Activated T-cell treated with anti-CD3 and anti-CD28 coated beads, Interleukin-2, amount 50 U/mL, for 24 hours (primary cell): ENCODE results near the gene CALD1.

Source experiments
- DNase-seq: peaks from one replicate; pipeline ENCODE4 v3.0.0-alpha.2; 2020
- H3K27ac Mint-ChIP-seq: 2 replicates; pipeline ENCODE4 v1.8.0; 2020; ENCODE audit warnings: mild to moderate bottlenecking, mixed read lengths
- H3K27me3 Mint-ChIP-seq: 2 replicates; pipeline ENCODE4 v1.8.0; 2020; ENCODE audit warnings: mixed read lengths
- H3K36me3 Mint-ChIP-seq: 2 replicates; pipeline ENCODE4 v1.8.0; 2020; ENCODE audit warnings: low read depth, mixed read lengths
- H3K4me1 Mint-ChIP-seq: 2 replicates; pipeline ENCODE4 v1.8.0; 2020; ENCODE audit warnings: low read depth, mixed read lengths
- H3K4me3 Mint-ChIP-seq: 2 replicates; pipeline ENCODE4 v1.8.0; 2020; ENCODE audit warnings: mild to moderate bottlenecking, moderate library complexity, mixed read lengths
- H3K9me3 Mint-ChIP-seq: 2 replicates; pipeline ENCODE4 v1.8.0; 2020; ENCODE audit warnings: mixed read lengths

CALD1 gene, protein sequence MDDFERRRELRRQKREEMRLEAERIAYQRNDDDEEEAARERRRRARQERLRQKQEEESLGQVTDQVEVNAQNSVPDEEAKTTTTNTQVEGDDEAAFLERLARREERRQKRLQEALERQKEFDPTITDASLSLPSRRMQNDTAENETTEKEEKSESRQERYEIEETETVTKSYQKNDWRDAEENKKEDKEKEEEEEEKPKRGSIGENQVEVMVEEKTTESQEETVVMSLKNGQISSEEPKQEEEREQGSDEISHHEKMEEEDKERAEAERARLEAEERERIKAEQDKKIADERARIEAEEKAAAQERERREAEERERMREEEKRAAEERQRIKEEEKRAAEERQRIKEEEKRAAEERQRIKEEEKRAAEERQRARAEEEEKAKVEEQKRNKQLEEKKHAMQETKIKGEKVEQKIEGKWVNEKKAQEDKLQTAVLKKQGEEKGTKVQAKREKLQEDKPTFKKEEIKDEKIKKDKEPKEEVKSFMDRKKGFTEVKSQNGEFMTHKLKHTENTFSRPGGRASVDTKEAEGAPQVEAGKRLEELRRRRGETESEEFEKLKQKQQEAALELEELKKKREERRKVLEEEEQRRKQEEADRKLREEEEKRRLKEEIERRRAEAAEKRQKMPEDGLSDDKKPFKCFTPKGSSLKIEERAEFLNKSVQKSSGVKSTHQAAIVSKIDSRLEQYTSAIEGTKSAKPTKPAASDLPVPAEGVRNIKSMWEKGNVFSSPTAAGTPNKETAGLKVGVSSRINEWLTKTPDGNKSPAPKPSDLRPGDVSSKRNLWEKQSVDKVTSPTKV

DNA sequence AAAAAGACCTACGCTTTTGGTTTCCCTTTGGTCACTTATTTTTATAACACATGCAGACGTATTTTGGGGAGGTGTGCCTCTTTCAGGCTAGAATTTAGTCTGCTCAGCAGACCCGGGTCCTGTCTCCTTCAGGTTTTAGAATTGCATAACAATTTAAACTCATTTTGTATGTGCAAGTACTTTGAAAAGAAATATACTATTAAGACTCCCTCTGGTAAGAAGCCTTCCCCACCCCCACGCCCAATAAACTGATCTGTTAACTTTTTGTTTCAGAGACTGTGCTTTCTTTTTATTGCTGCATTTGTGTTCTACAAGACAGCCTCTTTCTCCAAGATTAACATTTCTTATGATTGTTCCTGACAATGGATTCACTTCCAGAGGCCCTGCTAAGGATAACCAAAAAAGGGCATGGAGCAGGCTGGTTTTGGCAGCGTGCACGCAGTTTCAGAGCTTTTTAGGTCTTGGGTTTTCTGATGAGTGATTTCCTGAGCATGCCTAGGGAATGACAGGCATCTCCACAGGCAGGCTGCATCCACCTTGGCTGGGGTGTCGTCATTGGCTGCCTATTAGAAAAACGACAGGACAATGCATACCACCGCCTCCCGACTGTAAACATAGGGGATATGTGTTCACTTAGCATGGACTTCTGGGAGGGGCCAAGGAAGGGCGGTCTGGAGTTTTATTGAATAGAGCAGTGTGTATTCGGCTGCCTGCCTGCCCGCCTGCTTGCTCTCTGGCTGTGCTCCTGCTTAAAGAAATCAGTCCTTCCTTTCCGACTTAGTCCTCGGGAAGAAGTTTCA lies at the start of gene CALD1:
Gene CALD1 (plus strand): TSS at position 694 of the 800 bp plus-strand sequence. CDS start 88,100 bp downstream, outside the sequence.
- DNase-seq: no peak
- peaks cover 20% of the 10 kb centered on the region for H3K27me3 Mint-ChIP-seq
- H3K36me3 Mint-ChIP-seq: no peaks in the 10 kb centered on the region
- H3K4me1 Mint-ChIP-seq: peaks cover 2% of the 10 kb centered on the region
- no peak within 1 kb of the TSS for H3K4me3 Mint-ChIP-seq
- H3K9me3 Mint-ChIP-seq: no peaks in the 10 kb centered on the region
- no peak within 1 kb of the TSS for H3K27ac Mint-ChIP-seq

DNA sequence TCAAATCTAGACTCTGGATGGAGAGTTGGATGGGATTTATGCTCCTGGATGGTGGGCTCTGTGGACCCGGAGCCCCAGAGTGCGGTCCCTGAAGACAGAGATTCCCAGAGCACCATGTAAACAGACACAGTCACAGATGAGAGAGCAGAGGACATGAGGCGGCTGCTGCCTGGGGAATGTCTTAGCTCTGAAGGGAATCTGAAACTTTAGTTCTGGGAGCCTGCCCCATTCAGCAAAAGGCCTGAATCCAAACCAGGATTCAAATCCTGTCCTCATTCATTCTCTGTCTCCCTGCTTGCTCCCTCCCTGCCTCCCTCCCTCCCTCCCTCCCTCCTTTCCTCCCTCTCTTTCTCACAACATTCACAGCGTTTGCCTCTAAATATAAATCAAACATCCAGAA lies 49.5 kb upstream of the CALD1 start:
- peaks cover 19% of the 10 kb centered on the region for H3K4me1 Mint-ChIP-seq
- H3K4me3 Mint-ChIP-seq: no peak overlapping the region
- H3K36me3 Mint-ChIP-seq: peaks cover 2% of the 10 kb centered on the region
- H3K9me3 Mint-ChIP-seq: peaks cover 4% of the 10 kb centered on the region
- no peak for DNase-seq
- H3K27ac Mint-ChIP-seq: no peak overlapping the region
- H3K27me3 Mint-ChIP-seq: no peaks in the 10 kb centered on the region

DNA sequence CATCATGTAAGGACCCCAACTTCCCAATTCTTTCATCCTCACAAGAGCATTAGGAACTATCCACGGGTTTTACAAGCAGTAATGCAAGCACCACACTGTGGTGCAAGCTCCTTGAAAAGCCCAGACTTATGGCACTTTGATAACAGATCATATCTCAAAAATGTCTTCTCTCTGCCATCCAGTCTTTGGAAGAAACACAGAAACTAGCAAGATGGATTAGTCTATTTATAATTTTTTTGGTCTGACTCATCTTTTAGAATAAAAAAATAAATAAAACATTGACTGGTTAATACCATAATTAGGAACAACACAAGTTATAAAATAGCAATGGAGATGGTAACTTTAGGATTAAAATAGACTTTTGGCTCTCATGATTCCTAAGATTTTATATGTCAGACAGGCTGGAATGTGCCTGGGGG lies 49.0 kb upstream of the CALD1 start:
- Mint-ChIP-seq H3K36me3 (peaks cover 2% of the 10 kb centered on the region), H3K4me1 (peaks cover 19% of the 10 kb centered on the region), H3K4me3 (no peak overlapping the region), H3K9me3 (peaks cover 4% of the 10 kb centered on the region), H3K27ac (no peak overlapping the region), H3K27me3 (no peaks in the 10 kb centered on the region)
- DNase-seq: no peak

DNA sequence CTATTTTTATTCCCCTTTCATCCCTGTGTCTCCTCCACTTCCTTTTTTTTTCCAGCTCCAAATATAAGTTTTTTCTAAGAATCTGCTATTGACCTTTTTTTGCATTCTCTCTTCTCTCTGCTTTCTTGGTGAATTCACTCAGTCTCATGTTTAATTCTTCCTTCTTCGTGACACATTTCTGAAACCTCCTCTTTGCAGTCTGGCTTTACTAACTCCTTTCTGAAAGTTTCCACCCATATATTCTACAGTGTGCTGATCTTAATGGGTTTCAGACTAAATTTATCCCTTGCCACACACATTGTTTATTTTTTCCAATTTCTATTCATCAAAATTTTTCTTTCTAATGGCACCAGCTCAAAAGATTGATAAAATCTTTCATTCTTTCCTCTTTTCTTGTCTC lies 47.8 kb upstream of the CALD1 start:
- Mint-ChIP-seq H3K27ac (peak overlapping the region; percentile 72), H3K27me3 (no peaks in the 10 kb centered on the region), H3K36me3 (peaks cover 2% of the 10 kb centered on the region), H3K4me3 (no peak overlapping the region), H3K4me1 (peaks cover 30% of the 10 kb centered on the region), H3K9me3 (no peaks in the 10 kb centered on the region)
- no peak for DNase-seq

DNA sequence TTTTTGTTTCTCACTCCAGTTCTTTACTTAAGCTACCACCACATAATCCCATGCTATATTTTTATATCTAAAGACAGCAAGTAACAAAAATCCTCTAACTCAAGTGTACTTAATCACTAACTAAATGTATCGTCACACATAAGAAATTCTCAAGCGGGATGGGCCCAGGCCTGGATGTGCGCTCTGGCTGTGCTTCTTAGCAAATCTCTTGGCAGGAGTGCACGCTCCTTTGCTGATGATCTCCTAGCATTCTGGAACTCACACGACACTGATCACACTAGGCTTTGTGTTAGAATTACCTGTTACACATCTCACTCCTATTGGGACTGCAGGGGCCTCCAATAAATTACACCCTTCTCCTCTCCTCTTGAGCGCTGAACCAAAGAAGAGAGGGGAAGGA lies 46.7 kb upstream of the CALD1 start:
- Mint-ChIP-seq H3K4me1 (peaks cover 36% of the 10 kb centered on the region), H3K27ac (no peak overlapping the region), H3K4me3 (no peak overlapping the region), H3K27me3 (no peaks in the 10 kb centered on the region), H3K9me3 (no peaks in the 10 kb centered on the region), H3K36me3 (peaks cover 2% of the 10 kb centered on the region)
- no peak for DNase-seq

DNA sequence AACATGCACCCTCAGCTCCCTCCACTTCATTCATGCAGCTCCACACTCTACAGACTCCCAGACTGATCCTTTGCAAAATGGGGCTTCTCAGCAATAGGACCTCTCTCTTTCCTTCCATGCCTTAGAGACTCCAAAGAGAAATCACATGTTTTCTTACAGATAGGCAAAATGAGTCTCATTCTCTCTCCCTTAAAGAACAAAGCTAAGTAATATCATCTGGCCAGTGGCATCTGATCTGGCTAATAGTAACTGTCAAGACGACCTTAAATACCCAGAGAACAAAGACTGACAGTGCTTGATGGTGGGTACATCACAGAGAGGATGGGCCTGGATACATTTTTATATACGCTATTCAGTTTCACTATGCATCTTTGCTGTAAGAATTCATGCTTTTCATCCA lies 43.1 kb upstream of the CALD1 start:
- Mint-ChIP-seq H3K36me3 (peaks cover 7% of the 10 kb centered on the region), H3K27ac (peak overlapping the region; percentile 51), H3K27me3 (peaks cover 4% of the 10 kb centered on the region), H3K4me1 (peaks cover 43% of the 10 kb centered on the region), H3K4me3 (no peak overlapping the region), H3K9me3 (no peaks in the 10 kb centered on the region)
- no peak for DNase-seq

DNA sequence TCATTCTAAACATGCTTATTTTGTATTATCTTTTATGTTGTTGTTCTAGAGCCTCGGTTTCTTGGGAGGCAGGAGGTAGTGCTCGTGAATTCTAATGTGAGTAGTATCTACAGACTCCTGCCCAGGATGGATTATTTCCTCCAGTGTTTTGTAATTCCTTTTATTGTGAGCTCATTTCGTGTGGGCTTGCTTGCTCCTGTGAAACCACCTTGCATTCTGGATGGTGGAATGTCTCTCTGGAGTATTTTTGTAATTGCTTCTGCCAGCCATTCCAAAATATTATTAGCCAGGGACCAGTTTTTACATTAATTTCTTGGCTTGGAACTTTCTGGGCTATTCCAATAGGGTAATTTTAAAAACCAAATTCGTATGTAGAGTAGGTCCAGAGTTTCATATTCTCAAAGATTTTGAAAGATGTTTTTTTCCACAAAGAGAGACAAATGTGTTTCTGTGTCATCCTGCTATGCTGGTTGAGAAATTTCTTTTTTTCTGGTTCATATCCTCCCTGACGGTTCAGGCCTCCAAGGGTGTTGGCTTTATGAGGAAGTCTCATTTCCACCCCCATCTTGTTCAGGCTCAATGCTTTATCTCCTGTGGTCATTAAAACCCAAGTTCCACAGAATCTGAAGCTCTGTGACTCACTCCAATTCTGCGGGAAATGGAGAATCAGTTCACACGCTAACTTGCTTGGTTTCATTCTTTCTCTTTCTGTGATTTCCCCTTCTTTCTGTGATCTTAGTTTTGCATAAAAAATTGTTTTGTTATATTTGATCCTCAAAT lies 41.7 kb upstream of the CALD1 start:
- no peak for DNase-seq
- no peaks in the 10 kb centered on the region for H3K9me3 Mint-ChIP-seq
- peak overlapping the region; percentile 28 for H3K4me3 Mint-ChIP-seq
- H3K27me3 Mint-ChIP-seq: peaks cover 4% of the 10 kb centered on the region
- peaks cover 7% of the 10 kb centered on the region for H3K36me3 Mint-ChIP-seq
- peak overlapping the region; percentile 92 for H3K27ac Mint-ChIP-seq
- peaks cover 39% of the 10 kb centered on the region for H3K4me1 Mint-ChIP-seq

DNA sequence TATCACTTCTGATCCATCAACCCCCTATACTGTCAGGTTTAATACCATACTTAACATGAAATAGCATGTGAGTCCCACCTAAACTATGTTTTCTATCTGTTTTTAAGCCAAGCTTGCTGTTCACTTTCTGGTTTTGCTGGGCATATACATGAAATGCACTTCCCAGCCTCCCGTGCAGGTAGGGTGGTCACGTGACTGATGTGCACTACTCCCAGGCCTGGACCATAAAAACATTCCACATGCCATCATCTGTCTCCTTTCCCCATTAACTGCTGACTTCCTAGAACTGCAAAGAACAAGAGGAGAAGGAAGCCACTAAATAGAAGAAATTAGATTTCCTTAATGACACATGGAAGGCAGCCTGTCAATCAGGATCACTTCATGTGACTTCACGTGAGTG lies 40.1 kb upstream of the CALD1 start:
- Mint-ChIP-seq H3K4me3 (no peak overlapping the region), H3K9me3 (no peaks in the 10 kb centered on the region), H3K27me3 (peaks cover 4% of the 10 kb centered on the region), H3K27ac (no peak overlapping the region), H3K36me3 (peaks cover 7% of the 10 kb centered on the region), H3K4me1 (peaks cover 39% of the 10 kb centered on the region)
- DNase-seq: no peak

DNA sequence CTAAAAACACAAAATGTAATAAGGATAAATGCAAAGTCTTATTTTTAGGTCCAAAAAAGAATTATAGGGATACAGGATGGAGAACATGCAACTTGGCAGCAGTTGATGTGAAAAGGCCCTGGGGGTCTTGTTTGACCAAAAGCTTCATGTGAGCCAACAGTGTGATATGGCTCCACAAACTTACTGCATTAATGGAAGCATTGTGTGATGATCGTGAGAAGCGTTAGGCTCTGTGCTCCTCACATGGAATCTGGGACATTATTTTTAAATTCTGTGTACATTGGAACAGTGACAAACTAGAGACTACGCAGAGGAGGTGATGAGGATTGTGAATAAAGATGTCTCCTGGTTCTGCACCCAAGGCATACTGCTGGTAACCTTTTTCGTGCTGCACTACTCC lies 39.1 kb upstream of the CALD1 start:
- Mint-ChIP-seq H3K27ac (no peak overlapping the region), H3K36me3 (peaks cover 5% of the 10 kb centered on the region), H3K9me3 (no peaks in the 10 kb centered on the region), H3K4me3 (no peak overlapping the region), H3K27me3 (peaks cover 7% of the 10 kb centered on the region), H3K4me1 (peaks cover 38% of the 10 kb centered on the region)
- no peak for DNase-seq

DNA sequence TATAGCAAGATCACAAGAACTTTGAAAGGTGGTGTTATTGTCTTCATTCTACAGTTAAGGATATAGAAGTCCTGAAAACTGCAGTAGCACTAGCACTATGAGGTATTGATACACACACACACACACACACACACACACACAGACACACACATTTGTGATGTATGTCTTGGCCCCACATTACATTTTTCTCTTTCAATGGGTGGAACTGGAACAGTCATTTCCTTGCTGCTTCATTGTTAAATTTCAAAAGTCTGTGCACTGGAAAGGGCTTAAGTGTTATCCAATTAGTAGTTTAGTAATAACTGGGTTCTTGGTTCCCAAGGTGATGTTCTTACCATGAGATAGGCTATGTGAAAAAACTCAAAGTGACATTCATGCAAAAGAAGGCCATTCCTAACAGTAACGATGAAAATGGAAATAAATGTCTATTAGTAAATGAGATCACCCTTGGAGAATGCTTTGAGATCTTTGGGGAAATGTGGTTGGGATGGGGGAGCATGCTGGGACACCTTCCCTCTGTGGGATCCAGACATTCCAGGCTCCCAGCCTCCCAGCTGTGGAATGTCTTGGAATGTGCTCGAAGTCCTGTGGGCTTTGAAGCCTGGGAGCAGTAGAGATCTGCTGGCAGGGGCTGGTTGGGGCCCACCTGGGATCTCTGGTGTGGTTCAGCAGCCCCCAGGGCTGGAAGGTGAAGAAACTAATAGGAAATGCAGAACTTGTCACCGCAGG lies 37.4 kb upstream of the CALD1 start:
- peaks cover 25% of the 10 kb centered on the region for H3K4me1 Mint-ChIP-seq
- H3K36me3 Mint-ChIP-seq: peaks cover 5% of the 10 kb centered on the region
- H3K9me3 Mint-ChIP-seq: no peaks in the 10 kb centered on the region
- DNase-seq: no peak
- peaks cover 7% of the 10 kb centered on the region for H3K27me3 Mint-ChIP-seq
- H3K4me3 Mint-ChIP-seq: no peak overlapping the region
- no peak overlapping the region for H3K27ac Mint-ChIP-seq

DNA sequence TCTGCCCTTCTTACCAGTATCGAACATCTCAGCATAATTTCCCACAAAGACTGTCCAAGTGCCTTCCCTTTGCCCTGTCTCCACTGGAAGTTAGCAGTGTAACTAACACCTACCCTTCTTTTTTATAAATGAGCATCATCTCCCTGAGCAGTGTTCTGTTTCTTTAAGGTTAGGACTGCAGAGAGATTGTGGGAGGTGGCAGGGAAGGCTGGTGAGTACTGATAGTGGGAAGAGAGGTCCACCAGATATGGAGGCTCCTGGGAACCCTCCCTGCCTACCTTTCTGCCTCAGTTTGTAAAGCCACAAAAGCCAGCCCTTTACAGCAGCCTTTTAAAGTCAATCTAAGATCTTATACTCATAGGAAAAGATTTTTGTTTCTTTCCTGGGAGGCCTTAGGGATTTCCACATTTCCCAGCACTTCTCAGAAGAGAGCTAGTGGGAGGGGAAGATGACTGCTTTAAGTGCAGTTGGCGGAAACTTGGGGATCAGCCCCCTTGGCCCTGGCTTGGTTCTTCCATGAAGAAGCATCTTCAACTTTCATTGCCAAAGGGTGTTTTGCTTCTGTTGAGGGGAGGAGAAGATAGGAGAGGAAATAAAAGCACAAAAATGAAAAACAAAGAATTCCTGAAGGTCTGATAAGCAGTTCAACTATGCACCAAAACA lies 36.6 kb upstream of the CALD1 start:
- Mint-ChIP-seq H3K9me3 (no peaks in the 10 kb centered on the region), H3K27ac (no peak overlapping the region), H3K4me3 (no peak overlapping the region), H3K4me1 (peaks cover 19% of the 10 kb centered on the region), H3K27me3 (peaks cover 7% of the 10 kb centered on the region), H3K36me3 (peaks cover 5% of the 10 kb centered on the region)
- DNase-seq: no peak

DNA sequence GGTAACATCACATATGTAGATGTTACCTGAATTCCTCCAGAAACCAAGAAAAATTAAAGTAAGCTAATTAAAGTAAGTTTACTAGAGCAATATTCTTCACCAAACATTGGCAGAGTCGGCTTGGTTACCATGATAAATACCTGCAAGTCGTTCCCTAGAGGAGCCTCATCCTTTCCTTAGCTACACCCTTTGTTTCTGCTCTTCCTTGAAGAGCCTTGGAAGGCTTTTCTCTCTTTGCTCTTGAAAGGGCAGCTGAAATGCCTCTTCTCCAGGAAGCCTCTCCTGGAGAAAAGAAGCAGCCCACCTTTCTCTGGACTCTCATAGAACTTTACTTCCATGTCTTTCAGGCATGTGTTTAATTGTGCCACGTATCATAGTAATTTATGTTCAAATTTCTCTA lies 34.9 kb upstream of the CALD1 start:
- Mint-ChIP-seq H3K27ac (no peak overlapping the region), H3K9me3 (no peaks in the 10 kb centered on the region), H3K4me1 (peaks cover 5% of the 10 kb centered on the region), H3K36me3 (peaks cover 5% of the 10 kb centered on the region), H3K27me3 (peaks cover 7% of the 10 kb centered on the region), H3K4me3 (no peak overlapping the region)
- DNase-seq: no peak

DNA sequence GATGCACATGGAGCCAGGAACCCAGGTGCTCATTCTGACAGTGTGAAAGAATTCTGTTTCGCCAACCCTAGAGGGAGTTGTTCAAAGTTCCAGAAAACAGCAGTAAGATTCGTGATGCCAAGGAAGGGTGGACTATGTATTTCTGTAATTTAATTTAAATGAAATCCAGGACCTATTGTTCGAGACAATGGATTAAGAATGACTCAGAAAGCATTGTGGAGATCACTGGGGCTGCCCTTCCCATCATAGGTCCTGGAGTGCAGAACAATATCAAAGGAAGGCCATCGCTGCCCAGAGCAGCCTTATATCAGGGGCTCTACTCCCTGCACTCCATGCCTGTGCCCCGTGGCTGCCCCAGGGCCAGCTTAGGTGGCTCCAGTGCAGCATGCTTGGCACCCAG lies 32.1 kb upstream of the CALD1 start:
- Mint-ChIP-seq H3K27ac (no peak overlapping the region), H3K4me1 (peaks cover 19% of the 10 kb centered on the region), H3K27me3 (peaks cover 3% of the 10 kb centered on the region), H3K4me3 (no peak overlapping the region), H3K36me3 (no peaks in the 10 kb centered on the region), H3K9me3 (no peaks in the 10 kb centered on the region)
- DNase-seq: no peak
